Suppressor macrophage treated with lipopolysaccharide for 4 hours (primary cell): Measurements from ENCODE around the gene PTAR1.

Source experiments
- DNase-seq: peaks from one replicate; pipeline ENCODE4 v3.0.0-alpha.2; 2020

The PTAR1 gene

DNA sequence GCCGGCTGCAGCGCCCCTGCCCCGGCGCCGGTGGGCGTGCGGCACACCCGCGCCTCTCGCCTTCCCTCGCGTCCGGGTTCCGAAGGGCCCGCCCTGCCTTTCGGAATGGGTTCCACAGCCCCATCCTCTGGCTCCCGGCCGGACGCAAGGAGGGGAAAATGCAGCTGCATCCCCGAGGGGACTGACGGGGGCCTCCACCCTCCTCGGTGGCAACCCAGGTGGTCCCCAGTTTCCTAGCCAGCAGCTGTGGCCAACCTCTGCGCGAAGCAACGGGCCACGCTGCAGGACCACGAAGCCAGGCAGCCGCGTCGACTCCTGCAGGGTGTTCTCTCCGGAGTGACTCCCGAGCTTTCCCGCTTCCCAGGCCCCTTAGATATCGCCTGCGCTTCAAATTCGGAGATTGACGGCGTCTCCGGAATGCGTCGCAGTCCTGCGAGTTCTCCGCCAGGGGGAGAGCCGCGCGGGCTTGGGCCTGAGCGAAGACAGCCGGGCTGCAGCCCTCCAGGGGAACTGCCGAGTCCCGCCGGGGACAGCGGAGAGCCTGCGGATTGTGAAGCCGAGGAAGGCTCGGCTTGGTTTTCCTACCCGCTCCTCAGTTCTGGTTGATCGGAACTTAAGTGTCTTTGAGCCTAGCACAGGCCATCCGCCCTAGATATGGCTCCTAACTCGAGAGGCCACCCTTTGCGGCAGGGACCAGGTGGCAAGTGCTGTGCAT lies 87.1 kb downstream of the PTAR1 start:
- DNase-seq = peak; percentile 89

DNA sequence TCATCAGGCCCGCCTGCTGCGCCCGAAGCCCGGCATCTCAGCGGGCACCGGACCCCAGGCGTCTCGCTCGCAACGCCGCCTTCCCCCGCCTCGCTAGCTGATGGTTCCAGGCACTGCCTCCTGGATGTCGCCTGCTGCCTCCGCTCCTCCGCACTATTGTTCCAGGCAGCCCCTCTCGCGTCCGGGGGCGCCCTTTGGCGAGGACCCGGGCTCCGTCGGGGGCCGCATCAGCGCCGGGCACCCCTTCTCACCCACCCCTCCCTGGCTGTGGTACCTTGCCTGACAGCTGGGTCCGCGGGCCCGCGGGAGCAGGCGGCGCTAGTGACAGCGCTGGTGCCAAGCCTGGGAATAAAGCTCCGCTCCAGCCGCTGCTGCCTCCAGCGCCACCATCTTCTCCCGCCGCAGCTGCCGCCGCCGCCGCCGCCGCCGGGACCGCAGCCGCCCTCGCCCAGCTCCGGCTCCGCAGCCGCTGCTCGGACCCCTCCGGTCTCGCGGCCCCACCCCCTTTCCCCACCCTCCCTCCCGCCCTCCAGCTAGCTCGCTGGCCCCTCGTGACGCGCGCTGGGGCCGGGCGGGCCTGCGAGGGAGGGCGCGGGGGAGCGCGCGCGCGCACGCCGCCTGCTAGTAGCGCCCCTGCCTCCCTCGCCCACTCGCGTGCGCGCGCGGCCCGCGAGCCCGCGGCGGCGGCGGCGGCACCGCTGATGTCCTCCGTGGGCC lies 87.8 kb downstream of the PTAR1 start, which contains the start of gene APBA1:
TSS of gene APBA1 (minus strand) at position 493 of the 717 bp plus-strand sequence.
- peak; percentile 55 for DNase-seq

DNA sequence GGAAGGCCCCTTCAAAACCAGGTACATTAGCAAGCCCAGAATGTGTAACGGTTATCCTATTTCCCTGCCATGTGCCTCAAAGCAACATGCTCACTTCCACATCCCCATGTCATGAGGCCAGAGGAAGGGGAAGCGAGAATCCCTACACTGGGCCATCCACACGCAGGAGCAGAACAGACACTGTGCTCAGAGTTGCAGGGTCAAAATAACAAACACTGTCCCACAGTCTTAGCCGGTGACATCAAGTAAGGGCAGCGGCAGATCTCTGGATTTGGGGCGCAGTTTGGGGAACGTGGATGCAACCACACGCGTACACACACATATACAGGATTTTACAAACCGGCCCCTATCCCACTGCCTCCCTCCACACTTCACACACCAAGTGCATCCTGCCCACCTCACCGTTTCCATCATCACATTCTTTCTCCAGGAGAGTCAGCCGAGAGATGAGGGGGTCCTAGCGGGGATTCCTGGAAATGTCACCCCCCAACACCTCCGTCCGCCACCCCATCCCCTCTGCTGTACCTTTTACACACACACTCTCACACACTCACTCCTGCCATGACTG lies 88.4 kb downstream of the PTAR1 start:
- DNase-seq = peak; percentile 71

DNA sequence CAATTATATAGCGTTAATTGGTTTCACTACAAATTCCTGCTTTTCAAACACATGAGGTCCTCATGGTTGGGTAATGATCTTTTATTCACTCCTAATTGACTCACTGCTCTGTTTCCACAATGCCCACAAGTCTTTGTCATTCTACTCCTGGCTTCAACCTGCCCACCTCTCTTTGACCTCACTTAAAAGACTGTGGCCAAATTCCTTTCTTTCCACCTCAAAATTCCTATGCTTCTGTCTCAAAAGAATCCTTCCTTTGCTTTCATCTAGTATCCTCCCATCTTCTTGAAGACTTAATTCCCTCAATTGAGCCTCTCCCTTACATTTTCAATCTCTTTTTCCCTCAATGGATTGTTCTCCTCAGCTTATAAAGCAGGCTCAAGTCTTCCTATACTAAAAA lies 92.5 kb downstream of the PTAR1 start:
- DNase-seq = no peak

DNA sequence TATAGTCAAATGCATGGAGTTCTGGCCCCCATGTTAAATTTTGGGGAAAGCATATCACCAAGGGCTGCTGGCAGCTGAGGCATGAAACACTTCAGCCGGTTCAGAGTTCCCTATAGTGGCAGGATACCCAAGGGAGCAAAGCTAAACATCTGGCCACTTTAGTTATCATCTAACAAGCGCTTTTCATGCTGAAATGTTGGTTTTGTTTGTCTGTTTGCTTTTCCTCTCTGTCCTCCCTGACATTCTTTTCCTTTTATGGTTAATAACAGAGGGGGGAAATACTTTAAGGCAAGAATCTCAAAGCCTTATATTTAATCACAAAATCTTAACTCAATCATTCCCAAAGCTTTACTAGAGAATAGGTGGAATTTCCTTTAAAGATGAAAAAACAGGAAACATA lies 99.5 kb downstream of the PTAR1 start:
- no peak for DNase-seq
